Temporal lobe (tissue), 2 donors: ENCODE measurements around the gene GCNT4. TPM values are rescaled to one million over a fixed set of nuclear protein-coding genes. Genes with fewer than 3 reads are reported as not detected.

Experiments
- small RNA-seq: library from RNA; depleted of rRNA; stranded (forward); fragments of <200 nt; gene quantifications from one replicate; pipeline ENCODE3, GENCODE V24; 2014; ENCODE audit warnings: low replicate concordance
- total RNA-seq: library from RNA; depleted of rRNA; stranded (reverse); fragments of >200 nt; gene quantifications from one replicate; pipeline ENCODE4 v1.2.3, GENCODE V29; 2014

Gene GCNT4
- total RNA-seq, 1 donor from 2014 or later, result 0.74 TPM

Small RNA genes lying within 50 kb of the gene (small RNA-seq; reads per million reads assigned to genes)
- not detected for gene AC093259.1

Other genes with a start within 250 kb of the GCNT4 start
- 55.1 TPM for gene FAM169A, start 186.2 kb downstream of the GCNT4 start, total RNA-seq
- 0.49 TPM for gene ANKRD31, start 184.3 kb upstream of the GCNT4 start, total RNA-seq